ENCODE data around the gene CNTNAP3. TPM values are rescaled to one million over a fixed set of nuclear protein-coding genes. Genes with fewer than 3 reads are reported as not detected.
"Not testable (repeated sequence)": the region's sequence is repeated elsewhere in the genome, so short reads cannot be mapped to it uniquely, and the experiment has no call there.

The CNTNAP3 gene
- 120 TPM for total RNA-seq

DNA sequence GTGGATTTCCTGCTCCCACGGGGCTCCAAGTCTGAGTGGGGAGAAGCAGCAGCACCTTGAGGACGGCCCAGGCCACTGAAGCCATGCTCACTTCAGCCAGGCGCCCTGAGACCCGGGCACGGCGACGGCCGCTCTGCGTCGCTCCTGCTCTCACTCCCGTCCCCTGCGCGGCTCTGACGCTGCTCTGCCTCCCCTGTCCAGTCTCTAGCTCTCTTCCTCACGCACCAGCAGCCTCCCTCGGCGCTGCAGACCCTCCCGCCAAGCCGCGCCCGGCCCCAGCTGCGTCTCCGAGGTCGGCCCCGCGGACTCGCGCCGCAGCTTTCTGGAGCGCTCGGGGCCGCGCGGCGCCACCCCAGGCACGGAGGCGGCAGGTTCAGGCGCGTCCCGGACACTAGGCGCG is at the start of gene CNTNAP3:
CNTNAP3 (minus strand) TSS at position 188 of the 400 bp plus-strand sequence; CDS start at position 85, 103 bp downstream.
- DNase-seq = not testable (repeated sequence)

DNA sequence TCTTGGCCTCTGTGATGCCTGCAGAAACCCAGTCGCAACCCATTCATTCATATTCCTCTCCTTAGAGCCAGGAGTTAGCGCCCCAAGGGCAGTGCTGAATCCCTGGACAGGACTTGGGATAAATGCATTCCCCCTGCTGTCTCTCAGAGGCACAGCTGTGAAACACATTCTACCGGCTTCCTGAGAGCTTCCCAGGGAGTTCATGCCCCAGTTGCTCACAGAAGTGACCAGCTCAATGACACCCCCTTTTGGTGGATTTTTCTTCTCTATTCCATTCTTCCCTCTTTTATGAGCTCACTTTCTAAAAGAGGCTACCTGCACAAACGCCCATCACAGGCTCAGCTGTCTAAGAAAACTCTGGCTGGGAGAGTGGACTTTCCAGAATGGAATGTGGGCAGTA is 8.0 kb downstream of the CNTNAP3 start:
- not testable (repeated sequence) for DNase-seq

GRCh38 chr9:39242513-39242912 is 45.5 kb downstream of the CNTNAP3 start:
- DNase-seq = not testable (repeated sequence)

DNA sequence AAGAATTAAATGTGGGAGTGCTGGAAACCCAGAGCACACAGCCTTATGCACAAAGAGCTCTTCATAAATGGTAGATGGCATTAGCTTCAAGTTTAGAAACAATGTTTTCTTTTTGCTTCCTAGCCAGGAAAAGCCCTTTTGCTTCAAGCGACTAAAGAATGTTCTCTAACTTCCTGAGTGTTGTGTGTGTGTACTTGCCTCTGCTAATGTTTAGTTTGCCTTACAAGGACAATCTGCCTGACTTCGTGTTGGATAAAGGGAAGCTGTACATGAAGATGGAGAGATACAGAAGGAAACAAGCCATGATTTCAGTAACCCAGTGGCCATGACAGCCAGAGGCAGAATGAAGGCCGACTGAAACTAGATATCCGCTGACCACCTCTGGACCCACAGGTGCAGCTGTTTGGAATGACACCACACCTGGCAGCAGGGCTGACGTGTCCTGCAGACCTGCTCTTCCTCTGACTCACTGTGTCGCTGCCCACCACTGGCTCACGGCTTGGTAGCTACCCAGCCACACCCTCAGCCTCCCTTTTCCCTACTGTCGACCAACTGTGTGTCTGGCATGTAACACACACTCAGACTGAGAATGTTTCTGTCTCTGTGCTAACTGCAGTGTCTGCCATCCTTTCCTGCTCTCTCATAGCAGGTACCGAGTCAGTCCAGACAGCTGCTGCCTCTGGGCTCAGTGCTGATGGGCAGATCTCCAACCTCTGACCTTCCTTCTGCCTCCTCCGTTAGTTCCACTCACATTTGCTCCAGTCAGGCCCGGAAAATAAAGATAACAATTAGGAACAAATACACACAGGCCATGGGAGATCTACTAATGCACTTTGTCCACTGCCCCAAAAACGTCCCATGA is 55.6 kb downstream of the CNTNAP3 start:
- DNase-seq = not testable (repeated sequence)

DNA sequence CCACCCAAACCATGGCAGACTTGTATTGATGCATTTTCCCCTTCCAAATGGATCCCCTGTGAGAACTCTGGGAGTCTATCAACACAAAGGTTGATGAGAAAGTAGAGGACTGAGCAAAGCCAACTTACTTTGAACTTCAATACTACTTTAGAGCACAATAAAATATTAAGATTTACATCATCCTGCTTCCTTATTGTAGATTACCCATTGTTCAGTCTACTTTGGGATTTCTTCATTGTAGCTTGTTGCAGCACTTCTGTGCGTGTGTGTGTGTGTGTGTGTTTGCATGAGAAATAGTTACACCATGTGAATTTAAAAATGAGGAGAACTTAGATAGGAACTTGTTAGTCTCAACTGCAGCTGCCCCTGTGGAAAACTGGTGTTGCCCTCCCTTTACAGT is 72.0 kb downstream of the CNTNAP3 start:
- not testable (repeated sequence) for DNase-seq

DNA sequence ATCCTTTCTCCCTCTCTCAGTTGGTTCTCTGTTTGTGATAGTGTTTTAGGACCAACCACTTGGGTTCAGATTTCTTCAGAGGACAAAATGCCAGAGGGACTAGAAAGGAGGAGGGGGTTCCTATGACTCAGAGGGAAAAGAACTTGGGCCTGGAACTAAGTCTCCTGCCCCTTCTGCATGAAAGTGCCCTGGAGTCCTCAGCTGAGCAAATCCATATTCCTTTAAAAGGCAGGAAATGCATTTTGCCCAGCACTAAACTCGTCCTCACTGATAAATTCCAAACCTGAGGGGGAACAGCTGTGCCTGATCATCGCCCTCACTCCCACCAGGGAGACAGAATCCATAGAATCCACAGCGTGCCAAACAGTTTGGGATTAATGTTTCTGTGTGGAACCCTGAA is 78.2 kb downstream of the CNTNAP3 start:
- DNase-seq = not testable (repeated sequence)

DNA sequence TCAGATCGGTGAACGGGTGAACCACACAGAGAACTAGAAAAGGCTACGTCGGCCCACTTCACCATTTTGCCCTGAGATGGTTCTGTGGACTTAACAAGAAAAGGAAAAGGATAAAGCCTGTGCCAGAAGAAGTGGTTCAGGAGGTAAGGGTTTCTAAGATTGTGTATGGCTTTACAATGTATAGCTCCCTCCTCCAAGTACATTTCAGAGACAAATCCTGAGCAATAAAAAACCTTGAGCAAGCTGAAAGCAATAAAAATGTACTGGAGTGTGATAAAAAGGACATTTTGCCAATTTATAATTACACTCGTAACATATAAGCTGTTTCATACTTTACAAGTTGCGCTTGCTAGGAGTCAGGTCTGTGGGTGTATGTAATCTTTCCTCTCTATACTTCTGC is 81.3 kb downstream of the CNTNAP3 start:
- not testable (repeated sequence) for DNase-seq

DNA sequence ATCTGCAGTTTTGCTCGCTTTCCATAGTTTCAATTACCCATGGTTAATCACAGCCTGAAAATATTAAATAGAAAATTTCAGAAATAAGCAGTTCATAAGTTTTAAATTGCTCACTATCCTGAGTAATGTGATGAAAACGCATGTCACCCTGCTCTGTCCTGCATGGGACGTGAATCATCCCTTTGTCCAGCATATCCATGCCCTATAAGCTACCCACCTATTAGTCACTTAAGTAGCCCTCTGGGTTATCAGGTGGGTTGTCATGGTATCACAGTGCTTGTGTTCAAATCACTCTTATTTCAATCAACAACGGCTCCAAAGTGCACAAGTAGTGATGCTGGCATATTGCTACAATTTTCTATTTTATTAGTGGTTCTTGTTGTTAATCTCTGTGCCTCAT is 82.1 kb downstream of the CNTNAP3 start:
- not testable (repeated sequence) for DNase-seq

- not testable (repeated sequence) for DNase-seq
Measured at GRCh38 chr9:39200412-39200811, 87.6 kb downstream of the CNTNAP3 start.

DNA sequence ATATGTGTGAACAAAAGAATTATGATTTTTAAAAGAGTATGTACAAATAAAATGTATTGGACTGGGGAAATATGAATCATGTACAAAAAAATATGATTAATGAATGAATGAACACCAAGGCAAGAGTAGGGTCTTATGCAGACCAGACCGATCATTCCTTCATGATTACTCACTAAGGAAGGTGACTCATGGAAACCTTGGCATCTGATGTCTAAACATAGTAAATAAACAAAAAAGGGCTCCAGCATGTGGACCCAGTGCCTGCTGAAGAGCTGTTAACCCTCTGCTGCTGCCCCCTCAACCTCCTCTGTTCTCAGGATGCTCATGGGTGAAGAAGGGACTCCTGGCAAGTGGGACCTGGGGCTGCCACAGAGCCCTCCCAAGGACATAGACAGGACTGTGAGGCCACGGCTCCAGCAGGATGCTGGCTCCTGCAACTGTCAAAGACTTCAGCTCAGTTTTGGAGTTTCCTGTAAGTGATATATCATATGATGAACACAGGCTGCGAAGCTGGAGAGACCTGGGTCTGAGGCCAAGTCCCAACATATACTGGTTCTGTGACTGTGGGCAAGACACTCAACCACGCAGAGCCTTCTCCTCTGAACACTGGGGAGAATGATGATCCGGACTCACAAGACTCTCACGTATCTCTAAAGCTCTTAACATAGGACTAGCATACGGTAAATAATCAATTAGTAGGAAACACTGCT is 89.8 kb downstream of the CNTNAP3 start:
- not testable (repeated sequence) for DNase-seq

DNA sequence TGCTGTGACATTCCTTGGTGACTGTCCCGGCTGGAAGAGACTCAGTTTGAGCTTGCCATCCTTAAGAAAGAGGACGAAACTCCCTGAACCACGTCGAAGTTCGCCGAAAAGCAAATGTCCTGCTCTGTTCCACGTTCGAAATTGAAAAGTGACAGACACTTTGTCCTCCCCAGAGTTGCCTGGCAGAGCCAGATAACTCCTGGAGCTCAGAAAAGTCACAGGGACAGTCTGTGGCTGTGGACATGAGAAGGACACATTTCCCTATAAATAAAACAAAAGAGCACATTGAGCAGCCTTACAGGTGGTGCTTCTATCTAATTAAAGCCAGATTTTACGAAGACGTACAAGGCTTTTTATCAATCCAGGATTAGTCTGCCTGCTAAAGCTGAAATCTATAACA is 116.6 kb downstream of the CNTNAP3 start:
- DNase-seq = not testable (repeated sequence)

DNA sequence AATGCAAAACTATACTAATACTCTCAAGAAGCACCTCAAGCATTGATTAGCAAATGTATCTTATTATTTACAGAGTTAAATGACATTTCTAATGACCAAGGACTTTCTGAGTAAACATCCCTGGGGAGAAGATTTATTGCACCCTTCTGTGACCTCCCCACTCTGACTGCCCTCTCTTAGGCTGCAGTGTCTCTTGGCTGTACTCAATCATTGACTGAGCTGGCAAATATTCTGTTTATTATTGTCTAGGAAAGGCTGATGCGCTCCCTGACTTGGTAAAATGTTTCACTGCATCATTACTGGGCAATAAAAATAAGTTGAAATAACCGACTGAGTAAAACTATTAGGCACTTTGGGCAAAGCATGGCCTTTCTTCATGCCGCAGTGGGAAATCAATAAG is 130.3 kb downstream of the CNTNAP3 start:
- DNase-seq = not testable (repeated sequence)

DNA sequence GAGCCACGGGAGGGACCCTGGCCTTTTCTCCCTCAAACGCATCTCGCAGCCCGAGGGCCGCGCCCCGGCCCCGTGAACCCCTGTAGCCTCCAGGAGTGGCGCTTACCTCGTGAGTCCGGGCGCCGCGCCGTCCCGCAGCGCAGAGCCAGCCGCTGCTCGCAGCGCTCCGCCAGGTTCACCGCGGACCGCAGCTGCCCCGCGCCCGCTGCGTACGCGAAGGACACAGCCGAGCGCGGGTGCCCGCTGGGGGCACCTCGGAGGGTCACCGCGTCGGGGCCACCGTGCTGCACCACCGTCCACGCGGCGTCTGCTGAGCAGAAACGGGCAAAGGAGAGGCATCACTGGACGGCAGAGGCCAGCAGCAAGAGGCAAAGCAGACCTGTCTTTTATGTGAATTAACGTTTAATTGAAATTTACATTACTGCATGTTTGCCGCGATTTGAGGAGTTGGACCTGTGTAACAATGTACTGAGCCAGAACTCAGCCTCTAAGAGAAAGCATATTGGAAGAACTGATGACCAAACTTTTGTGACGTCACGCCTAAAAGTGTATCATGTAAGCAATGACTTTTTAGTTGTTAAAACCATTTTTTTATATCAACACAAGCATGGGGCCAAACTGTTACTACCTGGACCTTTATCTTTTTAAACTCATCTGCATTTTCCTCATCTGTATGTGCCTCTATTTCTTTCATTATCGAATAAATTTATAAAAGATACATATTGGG is 155.0 kb downstream of the CNTNAP3 start:
- not testable (repeated sequence) for DNase-seq

- DNase-seq = not testable (repeated sequence)
Measured at GRCh38 chr9:39121401-39121800, 166.6 kb downstream of the CNTNAP3 start.

DNA sequence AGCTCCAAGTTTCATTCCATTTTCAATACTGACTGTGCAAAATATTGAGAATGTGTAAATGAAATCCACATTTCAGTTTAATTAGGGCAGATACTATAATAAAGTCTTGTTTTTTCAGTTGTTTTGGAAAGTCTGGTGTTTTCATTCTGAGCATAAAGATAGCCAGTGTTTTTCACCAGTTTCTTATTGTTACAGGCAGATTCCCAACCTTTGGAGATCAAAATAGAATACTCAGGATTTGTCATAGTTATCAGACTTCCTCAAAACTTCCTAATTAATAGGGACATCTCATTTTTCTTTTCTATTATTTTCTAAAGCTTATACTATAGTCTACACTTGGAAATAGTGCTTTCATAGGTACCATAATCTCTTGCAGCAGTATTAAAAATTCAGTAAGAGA is 176.2 kb downstream of the CNTNAP3 start:
- not testable (repeated sequence) for DNase-seq

GRCh38 chr9:39108145-39108544 is 179.8 kb downstream of the CNTNAP3 start:
- no peak for DNase-seq

DNA sequence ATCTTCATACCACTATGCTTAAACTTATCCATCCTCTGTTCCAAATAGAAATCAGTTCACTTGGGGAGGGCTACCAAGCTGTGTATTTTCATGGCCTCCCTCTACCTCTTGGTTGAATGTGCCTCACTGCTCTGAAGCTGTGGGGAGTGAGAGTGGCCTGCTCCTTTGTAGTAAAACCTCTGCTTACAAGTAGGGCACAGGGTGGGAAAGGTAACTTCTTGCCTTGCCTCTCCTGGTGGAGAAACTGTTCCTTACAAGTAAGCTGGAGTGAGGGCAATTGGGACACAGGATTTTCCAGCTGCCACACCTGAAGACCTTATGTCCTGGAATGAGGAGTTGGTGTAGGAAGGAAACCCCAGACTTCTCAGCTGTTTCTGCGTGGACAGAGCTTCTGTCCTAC is 190.8 kb downstream of the CNTNAP3 start:
- DNase-seq = not testable (repeated sequence)

DNA sequence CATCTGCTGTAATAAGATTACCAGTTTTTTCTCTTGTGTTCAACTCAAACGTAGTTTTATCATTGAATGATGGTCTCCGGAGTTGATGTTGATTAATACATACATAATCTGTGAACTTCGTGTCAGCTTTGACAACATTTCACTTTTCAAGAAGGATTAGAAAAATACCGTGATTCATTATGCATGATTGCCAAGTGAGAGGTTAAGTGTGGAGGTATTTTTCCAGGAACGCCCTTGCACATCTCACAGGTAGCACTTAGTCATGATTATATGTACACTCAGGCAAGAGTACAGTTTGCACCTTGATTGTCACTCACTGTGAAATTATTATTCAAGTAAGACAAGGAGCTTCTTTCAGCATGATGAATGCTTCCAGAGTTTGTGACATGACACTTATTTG is 202.7 kb downstream of the CNTNAP3 start:
- DNase-seq = not testable (repeated sequence)

DNA sequence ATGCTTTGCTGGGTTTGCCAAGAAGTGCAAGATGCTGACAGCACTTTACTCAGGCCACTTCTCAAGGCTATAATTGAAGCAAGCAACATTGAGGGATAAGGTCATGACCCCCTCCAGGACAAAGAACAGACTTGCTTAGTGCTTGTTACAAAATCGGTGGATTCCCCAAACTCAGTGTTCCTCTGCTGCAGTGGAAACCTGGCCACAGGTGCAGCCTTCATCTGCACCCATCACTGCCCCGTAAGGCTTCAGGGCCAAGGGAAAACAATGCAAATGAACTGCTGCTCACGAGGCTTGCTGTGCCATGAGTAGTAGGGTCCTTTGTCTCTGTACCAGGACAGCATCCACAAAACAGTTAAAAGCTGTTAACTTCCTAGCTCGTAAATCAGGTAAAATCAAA is 205.4 kb downstream of the CNTNAP3 start:
- not testable (repeated sequence) for DNase-seq

- DNase-seq = not testable (repeated sequence)
Measured at GRCh38 chr9:39080081-39080480, 207.9 kb downstream of the CNTNAP3 start.

- not testable (repeated sequence) for DNase-seq
Measured at GRCh38 chr9:39078621-39079256, 209.2 kb downstream of the CNTNAP3 start.

DNA sequence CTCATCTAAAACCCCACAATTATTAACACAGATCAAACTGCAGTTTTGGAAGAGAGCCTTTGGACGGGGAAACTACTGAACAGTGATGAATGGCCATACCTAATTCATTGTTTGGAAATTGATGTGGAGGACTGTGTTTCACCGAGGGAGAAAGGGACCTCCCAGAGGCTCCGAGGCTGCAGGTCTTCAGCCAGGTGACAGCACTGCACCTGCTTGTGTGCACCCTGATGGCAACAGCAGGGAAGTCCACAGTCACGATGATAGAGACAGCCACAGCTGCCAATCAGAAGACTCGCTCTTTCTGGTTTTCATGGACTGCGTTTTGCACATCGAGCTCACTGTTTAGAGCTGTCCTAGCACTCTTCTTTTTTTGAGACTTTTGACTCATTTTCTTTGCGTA is 214.4 kb downstream of the CNTNAP3 start:
- DNase-seq = not testable (repeated sequence)
